Transverse colon (tissue), 3 donors: ENCODE measurements around the gene CASP2.

Experiments used
- EP300 ChIP-seq: sonication (generic); formaldehyde crosslinking; IDR thresholded peaks from one replicate; pipeline ENCODE4 v1.6.1; 2017; ENCODE audit warnings: antibody characterized with exemption, low read depth
- POLR2A ChIP-seq: fragments of 450-650 bp; IDR thresholded peaks from one replicate; pipeline ENCODE4 v1.6.1; 2016; ENCODE audit warnings: antibody characterized with exemption, mild to moderate bottlenecking, moderate library complexity
- TF ChIP-seq, protein P1 (sequence below), 5 experiments: fragments of 200-600 bp in 3 of 5; fragments of 450-650 bp in 2 of 5; sonication (generic) in 3 of 5; IDR thresholded peaks; 1 replicate in 2 of 5; 2 replicates in 3 of 5; pipeline ENCODE4 v1.5.1; 2016 to 2017; ENCODE audit warnings: antibody characterized with exemption in 5 of 5, inconsistent platforms in 3 of 5, mild to moderate bottlenecking in 2 of 5, moderate library complexity in 1 of 5

GRCh38 chr7:143250822-143251221 lies 37.3 kb upstream of the CASP2 start:
- TF ChIP-seq, protein P1, sequence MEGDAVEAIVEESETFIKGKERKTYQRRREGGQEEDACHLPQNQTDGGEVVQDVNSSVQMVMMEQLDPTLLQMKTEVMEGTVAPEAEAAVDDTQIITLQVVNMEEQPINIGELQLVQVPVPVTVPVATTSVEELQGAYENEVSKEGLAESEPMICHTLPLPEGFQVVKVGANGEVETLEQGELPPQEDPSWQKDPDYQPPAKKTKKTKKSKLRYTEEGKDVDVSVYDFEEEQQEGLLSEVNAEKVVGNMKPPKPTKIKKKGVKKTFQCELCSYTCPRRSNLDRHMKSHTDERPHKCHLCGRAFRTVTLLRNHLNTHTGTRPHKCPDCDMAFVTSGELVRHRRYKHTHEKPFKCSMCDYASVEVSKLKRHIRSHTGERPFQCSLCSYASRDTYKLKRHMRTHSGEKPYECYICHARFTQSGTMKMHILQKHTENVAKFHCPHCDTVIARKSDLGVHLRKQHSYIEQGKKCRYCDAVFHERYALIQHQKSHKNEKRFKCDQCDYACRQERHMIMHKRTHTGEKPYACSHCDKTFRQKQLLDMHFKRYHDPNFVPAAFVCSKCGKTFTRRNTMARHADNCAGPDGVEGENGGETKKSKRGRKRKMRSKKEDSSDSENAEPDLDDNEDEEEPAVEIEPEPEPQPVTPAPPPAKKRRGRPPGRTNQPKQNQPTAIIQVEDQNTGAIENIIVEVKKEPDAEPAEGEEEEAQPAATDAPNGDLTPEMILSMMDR (IDR thresholded peaks at IDR 0.05), result no peak
- TF ChIP-seq POLR2A (no peak), EP300 (no peak)
